K562 (cell line): ENCODE data around the gene CCDC9. TPM values are rescaled to one million over a fixed set of nuclear protein-coding genes. Genes with fewer than 3 reads are reported as not detected.

ENCODE experiments used
- ADNP ChIP-seq: fragments of 200-800 bp; sonication (Bioruptor generic); IDR thresholded peaks from 2 replicates; pipeline ENCODE4 v1.6.1; 2016; ENCODE audit warnings: missing genetic modification characterization, missing compliant biosample characterization
- ATF7 ChIP-seq: fragments of 450-650 bp; IDR thresholded peaks from 2 replicates; pipeline ENCODE4 v1.7.1; 2014; ENCODE audit warnings: mild to moderate bottlenecking, moderate library complexity
- CGGBP1 ChIP-seq: fragments of 250-450 bp; sonication (Bioruptor Pico); IDR thresholded peaks from 2 replicates; pipeline ENCODE4 v1.9.0; 2021; ENCODE audit warnings: mild to moderate bottlenecking
- CREB1 ChIP-seq, 2 experiments: sonication (generic) in 1 of 2; formaldehyde crosslinking in 1 of 2; IDR thresholded peaks; 2 replicates each; pipeline versions ENCODE4 v1.6.1 to v1.8.0; 2012 to 2022; ENCODE audit warnings: inconsistent platforms in 1 of 2, mild to moderate bottlenecking in 1 of 2, missing genetic modification reagents in 1 of 2, moderate library complexity in 1 of 2
- EP300 ChIP-seq: IDR thresholded peaks from 2 replicates; pipeline ENCODE4 v1.6.1; 2012; ENCODE audit warnings: low read length, improper control_type of control experiment
- FOXO4 ChIP-seq: fragments of 450-650 bp; formaldehyde crosslinking; IDR thresholded peaks from 2 replicates; pipeline ENCODE4 v1.4.0; 2020; ENCODE audit warnings: mild to moderate bottlenecking, moderate library complexity
- KDM5B ChIP-seq: fragments of 200-600 bp; sonication (generic); IDR thresholded peaks from 2 replicates; pipeline ENCODE4 v1.6.1; 2012; ENCODE audit warnings: low read depth, mild to moderate bottlenecking, moderate library complexity, low read length, control low read depth, inconsistent platforms; ENCODE audit not compliant: insufficient replicate concordance
- MYNN ChIP-seq, 2 experiments: sonication (generic); formaldehyde crosslinking in 1 of 2; IDR thresholded peaks; 2 replicates each; pipeline versions ENCODE4 v1.5.0 to v1.6.1; 2016 to 2020; ENCODE audit warnings: antibody characterized with exemption in 1 of 2, missing genetic modification reagents in 1 of 2
- POLR2H ChIP-seq: IDR thresholded peaks from 2 replicates; pipeline ENCODE4 v1.6.1; 2016; ENCODE audit warnings: missing genetic modification characterization, low read depth, mild to moderate bottlenecking, control low read depth, missing compliant biosample characterization, moderate library complexity
- SLC30A9 ChIP-seq: fragments of 250-450 bp; sonication (Bioruptor Pico); IDR thresholded peaks from 2 replicates; pipeline ENCODE4 v1.8.0; 2022; ENCODE audit warnings: mild to moderate bottlenecking, moderate library complexity
- TBL1XR1 ChIP-seq, 2 experiments: IDR thresholded peaks; 2 replicates each; pipeline ENCODE4 v1.6.1; 2012; ENCODE audit warnings: improper control_type of control experiment in 2 of 2, low read length in 2 of 2, mild to moderate bottlenecking in 1 of 2
- TBP ChIP-seq: optimal IDR thresholded peaks from 2 replicates; pipeline ENCODE3; 2011; ENCODE audit warnings: low read depth, low read length, improper control_type of control experiment
- ZBTB12 ChIP-seq: fragments of 250-450 bp; sonication (Bioruptor Pico); IDR thresholded peaks from 2 replicates; pipeline ENCODE4 v1.4.0; 2020
- ZC3H4 ChIP-seq: sonication (generic); formaldehyde crosslinking; IDR thresholded peaks from 2 replicates; pipeline ENCODE4 v1.9.0; 2021; ENCODE audit warnings: missing genetic modification reagents, borderline replicate concordance
- ZMIZ1 ChIP-seq, 2 experiments: fragments of 150-350 bp in 1 of 2; IDR thresholded peaks; 2 replicates each; pipeline ENCODE4 v1.6.1; 2012 to 2016; ENCODE audit warnings: low read depth in 2 of 2, low read length in 2 of 2, mild to moderate bottlenecking in 1 of 2, moderate library complexity in 1 of 2
- ZNF639 ChIP-seq, 2 experiments: fragments of 200-800 bp in 1 of 2; sonication (Bioruptor generic) in 1 of 2; sonication (generic) in 1 of 2; formaldehyde crosslinking in 1 of 2; IDR thresholded peaks in 1 of 2; conservative IDR thresholded peaks in 1 of 2; 2 replicates each; pipeline versions ENCODE4 v1.5.0 to v1.6.1; 2016 to 2020; ENCODE audit warnings: missing compliant biosample characterization in 1 of 2, missing genetic modification characterization in 1 of 2, missing genetic modification reagents in 1 of 2
- polyA plus RNA-seq, 8 experiments: library from polyadenylated mRNA; depleted of rRNA in 4 of 8; stranded (reverse) in 5 of 8; unstranded in 3 of 8; fragments of >200 nt; fragmentation: Nextera tagmentation in 2 of 8; fragmentation: Illumina TruSeq in 1 of 8; extraction: Ambion mirVana in 2 of 8; extraction: Trizol in 1 of 8; gene quantifications; 2 replicates each; pipeline versions ENCODE4 v1.2.1 to v1.2.3, GENCODE V29; 2011 to 2014; ENCODE audit warnings: inconsistent platforms in 1 of 8, missing spikeins in 1 of 8
- total RNA-seq, 7 experiments: library from RNA; depleted of rRNA in 6 of 7; stranded (reverse); fragments of >200 nt in 6 of 7; fragmentation: Illumina TruSeq in 2 of 7; extraction: Trizol in 2 of 7; gene quantifications; 2 replicates each; pipeline versions ENCODE4 v1.2.1 to v1.2.3, GENCODE V29; 2011 to 2021; ENCODE audit warnings: low replicate concordance in 1 of 7

Gene CCDC9
- total and polyA plus RNA-seq, 9 of the 15 experiments (the other 6 are each of a cell fraction or from before 2014, with no cell fraction given): 0.23 to 38.6 (median 8.4) TPM

GRCh38 chr19:47225746-47226425 is 30.4 kb upstream of the CCDC9 start (continued):
- TF ChIP-seq ZNF639 (CRISPR knock-in tag; conservative IDR thresholded peaks at IDR 0.05 in 1 of 2, IDR thresholded peaks at IDR 0.05 in 1 of 2) (no peak; a peak in 2 of 4 replicates), SLC30A9 (0 out of 2 replicates have a peak, but pooled peaks have one; percentile 42), KDM5B (peak; percentile 95), EP300 (peak; percentile 27), ATF7 (peak; percentile 50; the same call in 1 of the 2 replicates), ZBTB12 (CRISPR knock-in tag) (0 out of 2 replicates have a peak, but pooled peaks have one; percentile 13), FOXO4 (CRISPR knock-in tag) (no peak), TBP (peak; percentile 99), ZC3H4 (CRISPR knock-in tag) (no peak), CREB1 (IDR thresholded peaks at IDR 0.05) (no peak), CREB1 (CRISPR knock-in tag; IDR thresholded peaks at IDR 0.05) (peak; percentile 49; the same call in 1 of the 2 replicates), ADNP (tag) (no peak), ZMIZ1 (IDR thresholded peaks at IDR 0.05; ENCODE audit: low read depth in 2 of 2, low read length in 2 of 2) (peak in 1 of 2 experiments; percentile 94; a peak in 2 of 4 replicates), CGGBP1 (CRISPR knock-in tag) (peak; percentile 92), MYNN (IDR thresholded peaks at IDR 0.05) (peak; percentile 69; the same call in 1 of the 2 replicates), MYNN (CRISPR knock-in tag; IDR thresholded peaks at IDR 0.05) (no peak), TBL1XR1 (IDR thresholded peaks at IDR 0.05; ENCODE audit: low read length in 2 of 2) (peak in 1 of 2 experiments; percentile 70; a peak in 2 of 4 replicates), POLR2H (tag) (peak; percentile 98)
